Measurements from ENCODE around the gene TIPIN. TPM values are rescaled to one million over a fixed set of nuclear protein-coding genes. Genes with fewer than 3 reads are reported as not detected.

Gene TIPIN
- polyA plus RNA-seq, 2 of the 4 experiments (the other 2 are of a cell fraction) = 28.4 to 37.4 TPM

- H3K9me3 ChIP-seq = no peaks in the 10 kb centered on the region
- peak overlapping the region; percentile 78 for H3K4me2 ChIP-seq
- peak; percentile 68 to 70 for ATAC-seq
- H3K4me1 ChIP-seq = peaks cover 27% of the 10 kb centered on the region
- ChIA-PET POLR2A (interaction anchor here (0.6 to 2.5 kb wide), 6 partner anchors 19 to 118 kb away, joined by 3 to 25 read pairs (median 4); partner anchors contain the start of genes RPL4, SNAPC5, TIPIN and ZWILCH), CTCF (interaction anchor here (0.6 to 5.5 kb wide), 33 partner anchors 9 to 869 kb away, joined by 3 to 75 read pairs (median 5); partner anchors contain the start of genes SNAPC5 and TIPIN)
- under 1% methylated on average over 56 of the region's 62 CpGs for WGBS (ENCODE audit: missing lambda C conversion rate)
- peak overlapping the region; percentile 83 for H3K4me3 ChIP-seq
- peak; percentile 71 to 90 for DNase-seq (ENCODE audit: low read depth in 1 of 2, low spot score in 1 of 2)
- FAIRE-seq = peak; percentile 32
- peak overlapping the region; percentile 88 to 92 for H3K27ac ChIP-seq
- no peak for TF ChIP-seq POLR2A (IDR thresholded peaks at IDR 0.05; ENCODE audit: low read length)
- TF ChIP-seq FOXS1 (CRISPR knock-in tag; IDR thresholded peaks at IDR 0.05) = no peak
- TF ChIP-seq ESRRA (IDR thresholded peaks at IDR 0.05; ENCODE audit: borderline replicate concordance, low read length) = no peak
- no peak for TF ChIP-seq HOXB13 (CRISPR knock-in tag; IDR thresholded peaks at IDR 0.05; ENCODE audit: low read depth)
- peak; percentile 8; the same call in 1 of the 2 replicates for TF ChIP-seq MYC (IDR thresholded peaks at IDR 0.05; ENCODE audit: borderline replicate concordance, low read length)
- TF ChIP-seq CBX8 (IDR thresholded peaks at IDR 0.05) = no peak
- no peak for TF ChIP-seq HES2 (IDR thresholded peaks at IDR 0.05)
- TF ChIP-seq HOXB5 (CRISPR knock-in tag; IDR thresholded peaks at IDR 0.05) = no peak
- TF ChIP-seq ZFP36 (IDR thresholded peaks at IDR 0.05; ENCODE audit: borderline replicate concordance, partially characterized antibody) = no peak
- no peak for TF ChIP-seq TP53 (CRISPR knock-in tag; IDR thresholded peaks at IDR 0.05)
- peak; percentile 1 for TF ChIP-seq MAFK (IDR thresholded peaks at IDR 0.05; ENCODE audit: partially characterized antibody)
- no peak for TF ChIP-seq EHF (CRISPR knock-in tag; IDR thresholded peaks at IDR 0.05)
- no peak for TF ChIP-seq JUNB (IDR thresholded peaks at IDR 0.05)
- TF ChIP-seq HMGXB4 (CRISPR knock-in tag; IDR thresholded peaks at IDR 0.05; ENCODE audit: borderline replicate concordance) = 0 out of 2 replicates have a peak, but pooled peaks have one; percentile 46
- TF ChIP-seq SMC3 (IDR thresholded peaks at IDR 0.05) = 0 out of 3 replicates have a peak, but pooled peaks have one; percentile 17
- TF ChIP-seq REST (IDR thresholded peaks at IDR 0.05) = no peak
- no peak for TF ChIP-seq NR3C1 (IDR thresholded peaks at IDR 0.05)
- no peak for TF ChIP-seq HEYL (CRISPR knock-in tag; IDR thresholded peaks at IDR 0.05)
- no peak for TF ChIP-seq RFX5 (IDR thresholded peaks at IDR 0.05)
- no peak for TF ChIP-seq CEBPB (IDR thresholded peaks at IDR 0.05)
- TF ChIP-seq CBX2 (IDR thresholded peaks at IDR 0.05; ENCODE audit: borderline replicate concordance, low read depth) = no peak
- TF ChIP-seq FOSB (CRISPR knock-in tag; IDR thresholded peaks at IDR 0.05) = no peak
- no peak; a peak in 1 of 5 replicates for TF ChIP-seq RAD21 (conservative IDR thresholded peaks at IDR 0.05 in 1 of 2, IDR thresholded peaks at IDR 0.05 in 1 of 2)
- no peak for TF ChIP-seq RARB (CRISPR knock-in tag; IDR thresholded peaks at IDR 0.05)
- TF ChIP-seq MAX (IDR thresholded peaks at IDR 0.05) = peak; percentile 71
- 0 out of 2 replicates have a peak, but pooled peaks have one; percentile 11 for TF ChIP-seq E2F6 (IDR thresholded peaks at IDR 0.05; ENCODE audit: borderline replicate concordance, low read depth)
- no peak for TF ChIP-seq ATOH8 (CRISPR knock-in tag; IDR thresholded peaks at IDR 0.05; ENCODE audit: low read depth)
- TF ChIP-seq FOSL2 (IDR thresholded peaks at IDR 0.05) = no peak
- TF ChIP-seq FOSL2 (CRISPR knock-in tag; IDR thresholded peaks at IDR 0.05) = peak; percentile 61
- no peak for TF ChIP-seq BHLHE40 (IDR thresholded peaks at IDR 0.05; ENCODE audit: low read depth, low read length)
- no peak for TF ChIP-seq USF2 (IDR thresholded peaks at IDR 0.05)
Measured at GRCh38 chr15:66387163-66388042, 30.9 kb upstream of the TIPIN start.
